IMR-90 (cell line): Measurements from ENCODE around the gene ARHGAP10. TPM values are rescaled to one million over a fixed set of nuclear protein-coding genes. Genes with fewer than 3 reads are reported as not detected.

Source experiments
- ATAC-seq: fragments of 200-7000 bp; cut with Tn5 transposase; 2 replicates; pipeline ENCODE4 v1.9.1; 2020; ENCODE audit warnings: low read depth, mild to moderate bottlenecking, moderate library complexity
- BruUV-seq: library from RNA; stranded (reverse); fragments of 400-500 nt; replicated peaks from 2 replicates; lab custom pipeline; 2021; lab: Mats Ljungman, UMichigan
- CTCF ChIA-PET: fragments of 300-600 bp; formaldehyde crosslinking; extraction: SDS; loops from one replicate; lab custom pipeline; 2021; ENCODE audit warnings: antibody characterized with exemption; lab: Yijun Ruan, JAX
- POLR2A ChIA-PET: fragments of 300-600 bp; sonication (Branson Sonifier 250); formaldehyde crosslinking; loops from one replicate; lab custom pipeline; 2022; ENCODE audit warnings: antibody characterized with exemption; ENCODE audit not compliant: unreplicated experiment; lab: Charles Lee
- DNase-seq: peaks from one replicate; pipeline ENCODE4 v3.0.0; 2013
- H2AFZ ChIP-seq: replicated peaks from 2 replicates; pipeline ENCODE3; 2013; ENCODE audit warnings: low read length, mild to moderate bottlenecking; ENCODE audit not compliant: poor library complexity
- H2AK5ac ChIP-seq: 2 replicates; pipeline ENCODE4 v1.6.1; 2013; ENCODE audit warnings: low read depth, low read length, inconsistent platforms
- H2AK9ac ChIP-seq: replicated peaks from 2 replicates; pipeline ENCODE3; 2013; ENCODE audit warnings: mild to moderate bottlenecking, low read depth, low read length, moderate library complexity; ENCODE audit not compliant: poor library complexity
- H2BK120ac ChIP-seq: 2 replicates; pipeline ENCODE4 v1.6.1; 2013; ENCODE audit warnings: low read depth, low read length, inconsistent platforms
- H2BK15ac ChIP-seq: 3 replicates; pipeline ENCODE4 v1.6.1; 2013; ENCODE audit warnings: low read depth, low read length, inconsistent platforms
- H2BK20ac ChIP-seq: 2 replicates; pipeline ENCODE4 v1.6.1; 2013; ENCODE audit warnings: low read depth, mild to moderate bottlenecking, inconsistent platforms, low read length, moderate library complexity
- H2BK5ac ChIP-seq: 2 replicates; pipeline ENCODE4 v1.6.1; 2013; ENCODE audit warnings: mild to moderate bottlenecking, low read depth, low read length, inconsistent platforms; ENCODE audit not compliant: poor library complexity, severe bottlenecking
- H3K14ac ChIP-seq: replicated peaks from 2 replicates; pipeline ENCODE4 v1.6.1; 2013; ENCODE audit warnings: low read depth, low read length, inconsistent platforms
- H3K18ac ChIP-seq: 2 replicates; pipeline ENCODE4 v1.6.1; 2013; ENCODE audit warnings: low read depth, low read length, control low read depth
- H3K23ac ChIP-seq: 2 replicates; pipeline ENCODE4 v1.6.1; 2013; ENCODE audit warnings: low read depth, low read length, inconsistent platforms
- H3K27ac ChIP-seq: 2 replicates; pipeline ENCODE4 v1.5.1; 2013; ENCODE audit warnings: mild to moderate bottlenecking, control low read depth, low read length; ENCODE audit not compliant: insufficient read depth
- H3K27me3 ChIP-seq: 2 replicates; pipeline ENCODE4 v1.6.1; 2013; ENCODE audit warnings: low read length; ENCODE audit not compliant: control insufficient read depth, insufficient read depth
- H3K36me3 ChIP-seq: 2 replicates; pipeline ENCODE4 v1.6.1; 2013; ENCODE audit warnings: low read length, mixed read lengths; ENCODE audit not compliant: control insufficient read depth, insufficient read depth
- H3K4ac ChIP-seq: 2 replicates; pipeline ENCODE4 v1.6.1; 2013; ENCODE audit warnings: low read depth, low read length, inconsistent platforms
- H3K4me1 ChIP-seq: 2 replicates; pipeline ENCODE4 v1.6.1; 2013; ENCODE audit warnings: low read length, mixed read lengths; ENCODE audit not compliant: control insufficient read depth, insufficient read depth
- H3K4me2 ChIP-seq: 2 replicates; pipeline ENCODE4 v1.6.1; 2013; ENCODE audit warnings: low read depth, mild to moderate bottlenecking, control low read depth, low read length, moderate library complexity
- H3K4me3 ChIP-seq: 2 replicates; pipeline ENCODE4 v1.5.1; 2013; ENCODE audit warnings: low read depth, mild to moderate bottlenecking, control low read depth, low read length, moderate library complexity; ENCODE audit not compliant: insufficient read depth
- H3K56ac ChIP-seq: 2 replicates; pipeline ENCODE4 v1.6.1; 2013; ENCODE audit warnings: low read length, inconsistent platforms; ENCODE audit not compliant: insufficient read depth; ENCODE audit errors: extremely low read depth
- H3K79me1 ChIP-seq, 2 experiments: 2 replicates each; pipeline ENCODE4 v1.6.1; 2013; ENCODE audit warnings: low read length in 2 of 2, inconsistent platforms in 1 of 2, low read depth in 1 of 2
- H3K9ac ChIP-seq: 2 replicates; pipeline ENCODE4 v1.6.1; 2013; ENCODE audit warnings: low read depth, low read length, control low read depth
- H3K9me1 ChIP-seq: 2 replicates; pipeline ENCODE4 v1.6.1; 2013; ENCODE audit warnings: low read length, inconsistent platforms; ENCODE audit not compliant: insufficient read depth
- H3K9me3 ChIP-seq: 2 replicates; pipeline ENCODE4 v1.6.1; 2013; ENCODE audit warnings: low read length; ENCODE audit not compliant: control insufficient read depth, insufficient read depth
- H4K20me1 ChIP-seq: 2 replicates; pipeline ENCODE4 v1.6.1; 2013; ENCODE audit warnings: low read length, inconsistent platforms; ENCODE audit not compliant: insufficient read depth
- H4K5ac ChIP-seq: 2 replicates; pipeline ENCODE4 v1.6.1; 2013; ENCODE audit warnings: mild to moderate bottlenecking, low read depth, low read length, control low read depth
- H4K8ac ChIP-seq, 2 experiments: 2 replicates each; pipeline ENCODE4 v1.6.1; 2013; ENCODE audit warnings: low read depth in 2 of 2, low read length in 2 of 2, control low read depth in 1 of 2, inconsistent platforms in 1 of 2
- H4K91ac ChIP-seq: 2 replicates; pipeline ENCODE4 v1.6.1; 2013; ENCODE audit warnings: low read depth, low read length, inconsistent platforms; ENCODE audit not compliant: insufficient read depth
- CEBPB ChIP-seq: IDR thresholded peaks from 2 replicates; pipeline ENCODE4 v1.6.1; 2012; ENCODE audit warnings: low read depth, low read length, improper control_type of control experiment
- ELK1 ChIP-seq: fragments of 150-350 bp; IDR thresholded peaks from 2 replicates; pipeline ENCODE4 v1.6.1; 2016; ENCODE audit warnings: low read depth, mild to moderate bottlenecking, low read length, moderate library complexity, borderline replicate concordance
- NFE2L2 ChIP-seq: fragments of 150-350 bp; IDR thresholded peaks from 2 replicates; pipeline ENCODE4 v1.6.1; 2016; ENCODE audit warnings: low read depth, mild to moderate bottlenecking, low read length
- POLR2A ChIP-seq: IDR thresholded peaks from 2 replicates; pipeline ENCODE4 v1.6.1; 2012; ENCODE audit warnings: mild to moderate bottlenecking, low read depth, low read length
- RAD21 ChIP-seq: IDR thresholded peaks from 2 replicates; pipeline ENCODE4 v1.6.1; 2012; ENCODE audit warnings: low read length, improper control_type of control experiment
- SMC3 ChIP-seq: fragments of 150-350 bp; IDR thresholded peaks from 2 replicates; pipeline ENCODE4 v1.6.1; 2016; ENCODE audit warnings: low read depth, mild to moderate bottlenecking, antibody characterized with exemption, low read length, moderate library complexity
- WGBS, 2 experiments: methylation state at CpG; one replicate each; pipeline versions ENCODE4 v1.1.5 to v1.1.7; 2013; ENCODE audit warnings: missing lambda C conversion rate in 2 of 2; ENCODE audit not compliant: insufficient read length in 1 of 2; ENCODE audit errors: extremely low coverage in 2 of 2; 5-methylcytosine and 5-hydroxymethylcytosine counted together
- dilution Hi-C: fragments of 300-500 bp; cut with HindIII; formaldehyde crosslinking; loops from one replicate; pipeline ENCODE4 v1.14.3; 2018; ENCODE audit warnings: low sequenced_read_pairs; ENCODE audit not compliant: unreplicated experiment
- in situ Hi-C: fragments of 300-500 bp; cut with MboI; formaldehyde crosslinking; loops from 3 replicates; pipeline ENCODE4 v1.14.3; 2019; ENCODE audit warnings: low sequenced_read_pairs, inconsistent platforms, mixed read lengths
- intact Hi-C: fragments of 100-400 bp; cut with micrococcal nuclease; formaldehyde crosslinking; loops from 2 replicates; pipeline ENCODE4 v1.10.0; 2022
- polyA plus RNA-seq, 3 experiments: library from polyadenylated mRNA; depleted of rRNA; stranded (reverse); fragments of >200 nt; gene quantifications; 2 replicates each; pipeline ENCODE4 v1.2.3, GENCODE V29; 2012; ENCODE audit warnings: low replicate concordance in 1 of 3
- total RNA-seq: library from RNA; depleted of rRNA; stranded (reverse); fragments of >200 nt; gene quantifications from 2 replicates; pipeline ENCODE4 v1.2.3, GENCODE V29; 2012

Gene ARHGAP10
- total and polyA plus RNA-seq, 2 of the 4 experiments (the other 2 are of a cell fraction), result 27.1 to 29.4 TPM

- H3K4me3 ChIP-seq, result no peak overlapping the region
- H2AK9ac ChIP-seq, result no peak overlapping the region
- CTCF ChIA-PET, result interaction anchor here (0.6 to 0.7 kb wide), 3 partner anchors 9 to 847 kb away, joined by 3 read pairs; no protein-coding TSS in a partner anchor
- H3K4me1 ChIP-seq, result peaks cover 4% of the 10 kb centered on the region
- dilution Hi-C loops (no loop called here), intact Hi-C loops (no loop called here), in situ Hi-C loops (no loop called here)
- H2AK5ac ChIP-seq, result no peak overlapping the region
- peak overlapping the region; percentile 18; the same call in 1 of the 2 replicates for H3K18ac ChIP-seq
- TF ChIP-seq POLR2A (no peak), ELK1 (no peak), CEBPB (no peak), RAD21 (no peak), SMC3 (no peak), NFE2L2 (no peak)
- no peak overlapping the region for H2BK5ac ChIP-seq
- H4K5ac ChIP-seq, result no peak overlapping the region
- H4K8ac ChIP-seq, result no peak overlapping the region
- H3K4me2 ChIP-seq, result no peak overlapping the region
- H4K91ac ChIP-seq, result no peak overlapping the region
- H3K79me1 ChIP-seq, result peaks cover 6 to 14% of the 10 kb centered on the region in 2 experiments; a peak in 3 of 4 replicates
- no peak overlapping the region for H2BK120ac ChIP-seq
- H3K9ac ChIP-seq, result no peak overlapping the region
- no peak overlapping the region for H3K23ac ChIP-seq
- no peak overlapping the region for H3K27ac ChIP-seq
- peaks cover 6% of the 10 kb centered on the region; the same call in 1 of the 2 replicates for H3K9me1 ChIP-seq
- H2BK20ac ChIP-seq, result no peak overlapping the region
- WGBS, 2 experiments, result 69% methylated on average over 2 of the region's 4 CpGs; no CpG with 5 or more reads in 1 of the 2 experiments
- no peak overlapping the region for H3K4ac ChIP-seq
- peaks cover 7% of the 10 kb centered on the region for H3K36me3 ChIP-seq
- no peak overlapping the region for H3K14ac ChIP-seq
- H2BK15ac ChIP-seq, result no peak overlapping the region
- H2AFZ ChIP-seq, result no peak overlapping the region
- H3K27me3 ChIP-seq, result no peaks in the 10 kb centered on the region
- BruUV-seq, result no TSS peak
- no peaks in the 10 kb centered on the region for H3K9me3 ChIP-seq
- POLR2A ChIA-PET, result no interaction called here
- DNase-seq (no peak), ATAC-seq (no peak)
- no peaks in the 10 kb centered on the region for H4K20me1 ChIP-seq
- no peak overlapping the region for H3K56ac ChIP-seq
These were observed 226.7 kb downstream of the ARHGAP10 start for GRCh38 chr4:147958489-147959065.
